OCI-M1 (cell line): ENCODE measurements around the gene ATMIN.
A peak's percentile ranks its signal among the peaks of the same experiment; 100 is the strongest.

Experiments
- DNase-seq: peaks from one replicate; lab custom pipeline; 2025; lab: John Stamatoyannopoulos, UW

The ATMIN gene

GRCh38 chr16:81067166-81067565 lies 31.5 kb downstream of the ATMIN start:
- DNase-seq: no peak

- DNase-seq: no peak
These were observed 33.4 kb downstream of the ATMIN start for GRCh38 chr16:81069063-81069462.

DNA sequence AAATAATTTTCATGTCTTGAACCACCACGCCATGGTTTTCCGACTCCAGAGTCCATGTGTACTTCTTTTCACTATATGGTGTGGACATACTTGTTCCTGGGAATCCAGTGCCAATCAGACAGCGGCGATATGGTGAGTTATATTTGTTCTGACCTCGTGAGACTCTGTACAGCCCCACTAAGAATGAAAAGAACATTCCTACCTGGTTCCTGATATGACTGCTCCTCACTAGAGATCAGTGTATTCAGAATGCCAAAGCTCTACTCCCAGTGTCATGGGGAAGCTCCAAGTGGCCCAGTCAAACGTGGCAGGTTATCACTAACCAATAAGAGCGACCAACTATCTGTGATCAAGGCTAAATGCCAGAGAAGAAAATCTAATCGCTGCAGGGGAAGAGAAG lies 35.3 kb downstream of the ATMIN start:
- DNase-seq: no peak

DNA sequence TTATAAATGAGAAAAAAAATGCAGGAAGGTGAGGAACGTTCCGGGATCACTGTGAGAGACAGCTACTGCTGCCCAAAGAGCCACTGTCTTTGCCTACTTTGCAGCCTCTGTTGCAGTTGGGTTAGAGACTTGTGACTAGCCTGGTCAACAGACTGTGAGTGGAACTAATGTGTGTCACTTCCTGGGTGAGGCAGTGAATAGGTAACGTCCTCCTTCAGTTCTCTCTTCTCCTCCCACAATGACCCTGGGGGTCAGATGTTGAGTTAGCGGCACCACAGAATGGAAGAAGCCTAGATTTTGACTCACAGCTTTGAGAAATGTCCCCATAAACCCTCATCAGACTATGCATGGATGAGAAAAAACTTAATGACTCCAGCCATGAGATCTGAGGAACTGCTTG lies 36.2 kb downstream of the ATMIN start:
- no peak for DNase-seq

GRCh38 chr16:81073560-81074330 lies 38.1 kb downstream of the ATMIN start:
- no peak for DNase-seq

GRCh38 chr16:81076566-81077075 lies 41.0 kb downstream of the ATMIN start:
- DNase-seq: peak; percentile 97

DNA sequence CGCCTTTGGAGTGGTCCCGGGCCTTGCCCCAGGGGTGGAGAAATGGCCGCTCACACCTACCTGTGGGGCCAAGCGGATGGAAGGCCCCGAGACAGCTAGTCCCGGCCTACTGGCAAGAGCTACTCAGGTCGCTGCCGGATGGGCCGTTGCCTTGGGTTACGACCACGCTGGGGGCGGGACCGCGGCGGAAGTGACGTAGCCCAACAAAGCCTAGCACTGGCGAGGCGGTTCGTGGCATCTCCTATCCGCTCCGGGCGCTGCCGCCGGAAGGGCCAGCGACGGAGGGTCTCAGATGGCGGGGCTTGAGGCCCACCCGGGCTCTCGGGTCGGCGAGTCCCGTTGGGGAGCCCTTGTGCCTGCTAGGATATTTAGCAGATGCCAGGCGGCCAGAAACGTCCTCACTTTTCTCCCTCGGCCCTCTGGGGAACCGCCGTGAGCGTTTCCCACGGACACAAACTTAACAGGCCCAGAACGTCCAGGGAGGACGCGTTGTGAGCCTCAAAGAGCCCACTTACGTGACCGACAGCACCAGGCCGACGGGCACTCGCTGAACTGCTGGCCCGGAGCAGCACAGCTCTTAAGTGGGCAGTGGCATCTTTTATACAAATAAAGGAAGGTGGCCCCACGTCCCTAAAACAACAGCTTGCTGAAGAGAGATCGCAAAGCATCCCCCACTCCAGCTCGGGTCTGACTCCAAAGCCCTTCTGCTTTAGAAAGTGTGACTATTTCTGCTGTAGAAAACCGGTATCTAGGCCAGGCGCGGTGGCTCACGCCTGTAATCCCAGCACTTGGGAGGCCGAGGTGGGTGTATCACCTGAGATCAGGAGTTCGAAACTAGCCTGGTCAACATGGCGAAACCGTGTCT lies 41.7 kb downstream of the ATMIN start, which contains the start of gene C16orf46:
C16orf46 (minus strand) TSS at position 163 of the 865 bp plus-strand sequence. CDS start 13,283 bp downstream, outside the sequence.
- DNase-seq: peak; percentile 98

DNA sequence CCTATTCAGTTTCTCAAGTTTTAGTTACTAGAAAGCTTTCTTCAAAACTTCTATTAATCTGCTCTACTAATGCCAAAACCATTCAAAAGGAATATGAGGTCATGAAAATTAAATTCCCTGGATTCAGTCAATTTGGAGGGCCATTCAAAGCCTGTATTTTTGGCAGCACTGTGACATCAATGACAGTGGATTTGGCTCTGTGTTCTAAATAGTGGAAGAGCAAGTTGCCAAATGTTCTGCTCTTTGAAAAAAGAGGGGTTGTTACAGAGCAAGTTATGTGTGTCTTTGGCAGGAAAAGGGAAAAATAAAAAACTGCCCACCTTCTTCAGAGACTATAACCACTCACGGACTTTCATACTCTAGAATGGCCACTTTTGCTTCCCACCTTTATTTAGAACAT lies 44.6 kb downstream of the ATMIN start:
- no peak for DNase-seq

- DNase-seq: no peak
These were observed 45.4 kb downstream of the ATMIN start for GRCh38 chr16:81081014-81081413.

DNA sequence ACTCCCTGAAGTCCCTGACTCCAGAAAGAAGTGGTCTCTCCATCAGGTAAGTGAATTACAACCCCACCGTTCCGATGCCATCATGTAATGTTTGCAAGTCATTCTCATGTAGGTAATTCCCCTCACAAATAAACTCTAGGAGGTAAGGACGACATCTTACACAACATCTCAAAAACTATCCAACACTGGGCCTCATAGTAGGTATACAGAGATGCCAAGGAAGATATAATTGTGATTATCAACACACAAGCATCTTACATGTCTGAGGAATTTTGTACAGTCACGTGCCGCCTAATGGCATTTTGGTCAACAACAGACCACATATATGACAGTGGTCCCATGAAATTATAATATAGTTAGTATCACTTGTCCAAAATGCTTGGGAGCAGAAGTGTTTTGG lies 53.2 kb downstream of the ATMIN start:
- DNase-seq: no peak

- peak; percentile 4 for DNase-seq
These were observed 59.2 kb downstream of the ATMIN start for GRCh38 chr16:81094771-81095251.

- DNase-seq: no peak
These were observed 60.0 kb downstream of the ATMIN start for GRCh38 chr16:81095653-81095952.

DNA sequence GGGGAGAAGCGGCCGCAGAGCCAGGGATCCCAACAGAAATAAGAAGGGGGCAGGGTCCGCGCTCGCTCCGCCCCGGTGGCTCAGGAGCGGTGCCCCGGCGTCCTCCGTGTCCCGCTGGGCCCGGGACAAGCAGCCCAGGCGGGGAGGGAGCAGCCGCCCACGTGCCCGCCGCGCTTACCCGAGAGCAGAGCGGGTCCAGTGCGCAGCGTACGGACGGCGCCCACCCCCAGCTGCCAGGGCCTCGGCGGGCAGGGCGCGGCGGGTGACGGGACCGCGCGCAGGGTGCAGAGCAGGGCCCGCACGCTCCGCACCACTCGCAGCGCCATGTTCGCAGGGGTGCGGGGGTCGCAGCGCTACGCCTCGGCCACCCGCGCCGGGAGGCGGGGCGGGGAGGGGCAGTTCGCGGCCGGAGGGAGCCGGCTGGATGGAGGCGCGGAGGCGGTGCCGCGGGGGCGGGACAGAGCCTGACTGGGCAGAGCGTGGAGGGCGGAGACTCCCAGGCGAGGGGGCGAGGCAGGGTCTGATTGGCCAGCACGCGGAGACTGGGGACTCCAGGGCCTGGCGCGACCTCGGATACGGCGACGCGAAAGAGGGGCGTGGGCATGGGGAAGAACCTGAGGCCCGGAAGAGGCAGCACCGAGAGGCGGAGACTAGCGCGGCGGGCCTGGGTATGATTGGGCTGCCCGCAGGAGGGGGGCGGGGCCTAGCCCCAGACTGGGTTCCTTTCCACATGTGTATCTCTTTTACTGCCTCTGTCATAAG lies 60.5 kb downstream of the ATMIN start, which contains the start of gene GCSH:
GCSH (minus strand) TSS at position 443 of the 762 bp plus-strand sequence; CDS start at position 326, 117 bp downstream.
- DNase-seq: peak; percentile 99

DNA sequence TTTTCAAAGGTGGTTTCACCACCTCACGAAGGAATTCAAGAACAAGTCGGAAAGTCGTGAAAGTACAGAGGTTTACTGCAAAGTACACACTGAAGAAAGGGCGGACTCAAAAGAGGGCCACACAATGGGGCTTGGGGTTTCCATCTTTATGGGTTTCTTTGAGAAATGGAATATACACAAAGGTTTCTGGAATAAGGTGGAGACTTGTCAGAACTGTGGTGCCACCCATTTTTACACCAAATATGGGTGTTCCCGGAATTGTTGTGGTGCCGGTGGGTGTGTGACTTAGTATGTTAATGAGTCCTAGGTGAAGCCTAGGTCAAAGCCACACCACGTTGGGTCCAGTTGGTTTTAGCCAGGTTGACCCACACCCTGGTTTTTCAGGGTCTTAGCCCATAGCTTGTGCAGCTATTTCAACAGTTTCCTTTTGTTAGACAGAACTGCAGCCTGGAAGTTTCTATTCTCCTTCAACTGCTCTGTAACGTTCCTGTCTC lies 61.1 kb downstream of the ATMIN start:
- no peak for DNase-seq
